Fibroblast of the conjunctiva (primary cell): ENCODE data around the gene SCD5.

Experiments
- DNase-seq: peaks from one replicate; pipeline ENCODE4 v3.0.0-alpha.2; 2010; ENCODE audit warnings: low read depth

Gene SCD5

DNA sequence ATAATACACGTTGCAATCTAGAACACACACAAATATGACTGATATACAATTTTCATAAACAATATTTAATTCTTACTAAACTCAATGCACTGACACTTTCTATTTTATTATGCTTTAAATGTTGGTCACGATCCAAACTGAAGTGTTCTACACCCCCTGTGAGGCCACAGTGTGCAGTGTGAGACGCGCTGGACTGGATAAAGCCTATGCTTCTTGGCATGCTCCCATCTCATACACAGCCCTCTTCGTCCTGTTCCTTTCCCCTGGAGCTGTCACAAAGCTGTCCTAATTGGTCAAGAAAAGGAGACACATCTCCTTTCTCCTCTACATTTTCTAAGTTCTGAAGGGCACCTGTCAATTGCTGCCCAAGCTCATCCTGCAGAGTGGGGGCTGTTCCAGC is 72.0 kb downstream of the SCD5 start:
- no peak for DNase-seq

DNA sequence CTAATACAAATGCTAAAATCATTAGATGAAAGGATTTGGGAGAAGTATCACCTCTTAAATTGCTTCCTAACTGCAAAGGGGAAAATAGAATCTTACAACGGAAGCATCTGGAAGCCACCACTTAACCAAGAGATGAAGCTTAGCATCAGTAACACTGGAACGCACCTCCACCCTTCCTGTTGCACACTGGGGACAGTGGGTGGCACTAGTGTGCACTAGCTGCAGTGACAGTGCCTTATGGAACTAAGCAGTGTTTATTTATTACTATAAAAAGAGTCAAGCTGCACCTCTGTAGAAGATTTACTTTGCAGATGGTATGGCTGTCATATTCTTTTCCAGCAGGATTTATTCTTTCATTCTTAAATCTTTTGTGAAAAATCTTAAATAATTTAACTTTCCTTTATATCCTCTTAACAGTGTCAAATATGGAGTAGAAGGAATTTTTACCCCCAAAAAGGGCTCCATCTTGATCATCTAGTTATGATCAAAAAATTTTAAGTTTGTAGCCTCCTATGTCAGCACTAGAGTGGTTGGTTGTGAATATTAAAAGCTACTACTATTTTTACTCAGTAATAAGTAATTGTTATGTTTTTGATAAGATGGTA is 76.7 kb downstream of the SCD5 start:
- no peak for DNase-seq

DNA sequence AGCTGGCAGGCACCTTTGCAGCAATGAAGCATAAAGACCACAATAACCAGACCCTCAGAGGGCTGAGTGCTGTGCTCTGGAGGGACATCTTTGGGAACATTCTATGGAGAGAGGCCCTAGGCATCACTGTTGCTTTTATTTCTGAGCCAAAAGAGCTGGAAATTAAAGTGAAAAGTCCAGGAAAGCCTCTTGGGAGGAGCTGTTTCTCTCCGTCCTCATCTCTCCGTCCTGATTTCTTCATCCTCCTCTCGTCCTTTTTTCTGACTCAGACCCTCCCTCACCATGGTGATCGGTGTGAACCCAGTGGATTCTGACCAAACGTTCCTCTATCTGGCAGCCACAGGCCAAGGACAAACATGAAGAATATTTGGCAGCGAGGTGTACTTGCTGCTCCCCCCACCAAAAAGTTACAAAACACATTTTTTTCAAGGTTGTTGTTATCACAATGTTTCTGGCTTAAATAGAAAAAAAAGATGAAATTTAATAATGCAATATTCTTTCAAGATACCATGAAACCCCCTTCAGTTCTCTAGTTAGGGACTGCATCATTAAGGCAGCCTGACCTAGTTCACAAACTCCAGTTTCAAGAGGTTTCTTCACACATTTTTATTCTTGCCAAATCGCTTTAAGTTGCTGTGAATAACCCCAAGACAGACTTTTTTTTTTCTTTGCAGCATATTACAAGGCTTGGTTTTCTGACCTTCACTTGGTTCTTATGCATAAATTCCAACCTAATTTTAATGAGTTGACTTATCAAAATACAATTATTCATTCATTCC is 80.2 kb downstream of the SCD5 start:
- DNase-seq: no peak

DNA sequence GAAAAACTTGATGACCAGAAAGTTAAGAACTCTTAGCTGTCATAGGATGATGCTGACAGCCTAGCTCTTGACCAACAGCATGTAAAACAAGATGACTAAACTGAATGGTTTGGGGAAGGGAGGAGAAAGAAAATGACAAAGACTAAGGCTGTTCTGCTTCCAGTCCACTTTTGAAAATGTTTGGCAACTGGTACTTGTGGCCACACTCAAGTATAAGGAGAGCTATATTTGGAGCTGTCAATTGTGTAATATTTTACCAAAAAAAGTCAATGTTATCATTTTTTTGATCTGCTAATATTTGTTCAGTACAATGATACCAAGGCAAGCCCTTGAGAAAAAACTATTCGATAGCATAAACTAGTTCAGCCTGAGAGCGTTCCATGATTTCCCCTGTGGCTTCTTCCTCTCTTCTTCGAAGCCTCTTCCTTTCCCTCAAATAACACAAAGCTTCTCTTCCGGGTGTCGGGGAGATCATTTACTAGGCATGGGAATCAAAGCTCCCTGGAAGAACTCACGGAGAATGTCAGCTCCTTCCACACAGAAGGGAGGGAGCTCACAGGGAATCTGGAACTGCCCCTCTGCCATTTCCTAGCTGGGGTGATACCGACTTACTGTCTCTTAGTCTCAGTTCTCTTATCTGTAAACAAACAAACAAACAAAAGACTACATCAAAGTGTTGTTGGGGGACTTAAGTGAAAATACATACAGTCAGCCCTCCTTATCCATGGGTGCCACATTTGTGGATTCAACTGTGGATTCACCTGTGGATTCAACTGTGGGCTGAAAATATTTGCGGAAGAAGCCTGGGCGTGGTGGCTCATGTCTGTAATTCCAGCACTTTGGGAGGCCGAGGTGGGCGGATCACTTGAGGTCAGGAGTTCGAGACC is 82.6 kb downstream of the SCD5 start:
- DNase-seq: no peak

DNA sequence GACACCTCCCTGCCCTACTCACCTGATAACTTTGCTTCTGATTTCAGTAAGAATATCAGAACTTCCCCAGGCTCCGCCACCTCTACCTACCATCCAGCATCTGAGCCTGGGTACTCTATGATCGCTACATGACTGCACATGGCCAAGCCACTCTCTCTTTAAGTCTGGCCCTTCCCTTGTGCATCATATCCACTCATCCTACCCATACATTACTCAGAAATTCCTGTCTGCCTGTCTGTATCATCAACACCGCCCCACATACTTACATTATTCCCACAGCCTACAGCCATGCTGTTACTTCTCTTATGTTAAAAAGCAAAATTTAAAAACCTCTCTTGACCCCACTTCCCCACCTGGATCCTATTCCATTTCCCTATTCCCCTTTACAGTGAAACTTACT is 84.7 kb downstream of the SCD5 start:
- DNase-seq: no peak

DNA sequence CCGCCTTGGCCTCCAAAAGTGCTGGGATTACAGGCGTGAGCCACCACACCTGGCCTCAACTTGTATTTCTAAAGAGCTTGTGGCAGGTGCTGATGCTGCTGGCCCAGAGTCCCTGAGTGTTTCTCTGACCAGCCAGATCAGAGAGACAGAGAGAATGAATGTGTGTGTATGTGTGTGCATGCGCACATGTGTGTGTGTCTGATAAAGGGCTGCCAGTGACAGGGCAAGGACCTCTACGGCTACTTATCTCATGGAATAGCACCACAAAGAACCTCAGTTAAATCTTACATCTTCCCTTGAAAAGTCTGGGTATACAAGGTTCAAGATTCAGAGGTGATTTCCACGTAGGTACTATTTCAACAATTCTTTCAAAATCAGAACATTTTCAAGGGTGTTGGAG is 86.0 kb downstream of the SCD5 start:
- DNase-seq: no peak

DNA sequence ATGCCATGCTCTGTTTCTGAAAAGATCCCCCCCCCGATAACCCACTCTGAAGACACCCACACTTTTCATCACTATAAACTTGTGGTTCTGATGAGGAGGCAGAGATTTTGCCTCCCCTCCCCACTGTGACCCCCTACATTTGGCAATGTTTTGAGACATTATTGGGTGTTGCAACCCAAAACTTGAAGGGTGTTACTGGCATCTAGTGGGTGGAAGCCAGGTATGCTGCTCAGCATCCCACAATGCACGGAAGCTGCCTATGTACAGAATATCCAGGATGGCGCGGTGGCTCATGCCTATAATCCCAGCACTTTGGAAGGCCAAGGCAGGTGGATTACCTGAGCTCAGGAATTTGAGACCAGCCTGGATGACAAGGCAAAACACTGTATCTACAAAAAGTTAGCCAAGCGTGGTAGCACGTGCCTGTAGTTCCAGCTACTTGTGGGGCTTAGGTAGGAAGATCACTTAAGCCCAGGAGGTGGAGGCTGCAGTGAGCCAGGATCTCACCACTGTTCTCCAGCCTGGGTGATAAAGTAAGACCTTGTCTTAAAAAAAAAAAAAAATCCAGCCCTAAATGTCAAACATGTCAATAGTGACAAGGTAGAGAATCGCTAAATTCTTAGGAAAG is 87.3 kb downstream of the SCD5 start:
- no peak for DNase-seq

DNA sequence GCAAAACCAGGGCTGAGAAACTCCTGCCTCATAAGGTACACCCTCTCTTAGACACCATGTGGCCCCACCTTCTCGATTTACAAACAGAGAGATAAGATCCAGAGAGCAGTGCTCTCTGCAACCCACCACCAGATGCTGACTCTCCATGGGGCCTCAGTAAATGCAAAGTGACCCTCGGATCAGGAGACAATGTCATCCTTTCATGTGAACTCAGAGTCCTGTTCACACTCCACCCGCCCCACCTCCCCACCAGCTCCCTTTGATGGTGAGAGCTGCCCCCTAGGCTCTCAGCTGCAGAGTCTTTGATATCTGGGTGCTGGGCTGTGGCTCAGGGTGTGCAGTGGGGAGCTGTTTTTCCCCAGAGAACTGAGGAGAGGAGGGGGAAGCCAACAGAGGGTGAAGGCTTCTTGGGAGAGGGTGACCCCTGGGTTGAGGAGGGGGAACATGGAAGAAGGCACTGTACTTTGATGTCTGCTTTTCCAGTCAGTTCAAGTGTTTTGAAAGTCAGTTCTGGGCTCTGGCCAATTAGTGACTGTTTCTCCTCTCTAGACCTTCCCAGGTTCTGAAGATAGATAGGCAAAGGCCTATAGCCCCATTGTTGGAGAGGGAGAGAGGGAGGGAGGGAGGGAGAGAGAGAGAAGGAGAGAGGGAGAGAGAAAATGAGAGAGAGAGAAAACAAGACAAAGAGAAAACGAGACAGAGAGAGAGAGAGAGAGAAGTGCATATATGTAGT is 88.2 kb downstream of the SCD5 start:
- DNase-seq: no peak

DNA sequence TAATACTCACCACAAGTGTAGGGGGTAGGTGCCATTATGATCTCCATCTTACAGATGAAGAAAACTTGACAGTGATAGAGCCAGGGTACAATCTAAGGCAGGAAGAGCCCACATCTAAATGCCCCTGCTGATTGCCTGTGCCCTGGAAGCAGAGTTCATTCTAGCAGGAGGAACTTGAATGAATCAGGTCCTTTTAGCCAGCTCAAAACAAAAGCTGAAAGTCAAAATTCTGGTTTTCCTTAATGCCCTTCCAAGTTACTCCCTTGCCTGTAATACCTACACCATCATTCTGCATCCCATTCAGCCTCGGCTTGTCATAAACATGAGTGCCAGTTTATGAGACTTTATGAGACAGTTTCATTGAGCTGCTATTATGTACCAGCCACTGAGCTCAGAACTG is 89.6 kb downstream of the SCD5 start:
- no peak for DNase-seq

DNA sequence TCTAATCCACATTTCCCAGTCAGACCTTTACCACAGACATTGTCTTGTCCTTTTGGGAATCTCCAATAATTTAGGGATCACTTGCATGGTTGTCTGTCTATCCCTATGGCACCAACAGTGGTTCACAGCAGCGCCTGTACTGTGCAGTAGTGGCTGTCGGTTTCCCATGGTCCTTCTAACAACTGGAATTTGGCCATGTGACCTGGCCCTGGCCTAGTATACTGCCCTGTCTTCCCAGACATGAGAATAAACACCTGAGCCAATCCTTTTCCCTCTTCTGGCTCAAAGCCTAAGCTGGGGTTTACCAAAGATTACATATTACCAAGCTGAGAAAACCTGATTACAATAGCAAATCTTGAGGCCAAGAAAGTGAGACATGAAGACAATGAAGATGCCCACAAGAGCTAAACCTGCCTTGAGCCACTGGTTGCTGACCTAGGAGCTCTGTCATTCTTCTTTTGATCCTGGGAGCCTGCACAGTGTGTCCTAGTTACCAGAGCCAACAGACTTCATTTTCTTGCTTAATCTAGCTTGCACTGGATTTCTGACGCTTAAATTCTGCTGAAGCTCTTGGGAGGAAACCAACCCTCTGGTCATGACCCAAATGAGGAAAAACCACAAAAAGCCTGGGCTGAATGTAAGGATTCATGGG is 92.1 kb downstream of the SCD5 start:
- DNase-seq: no peak

DNA sequence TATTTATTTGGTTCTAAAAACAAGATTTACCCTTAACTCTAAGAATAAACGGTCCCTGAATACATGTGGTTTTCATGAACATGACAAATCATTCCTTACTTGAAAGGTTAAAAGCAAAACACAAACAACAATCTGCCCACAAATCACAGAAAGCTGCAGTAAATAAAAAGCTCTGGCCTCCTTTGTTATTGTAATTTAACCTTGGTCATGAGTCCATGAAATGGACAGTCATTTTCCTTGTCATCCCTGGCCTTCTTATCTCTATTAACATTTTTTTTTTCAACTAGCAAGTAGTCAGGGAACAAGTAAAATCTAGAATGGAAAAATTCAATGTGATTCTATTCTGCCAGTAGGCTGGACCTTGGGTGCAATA is 92.7 kb downstream of the SCD5 start:
- DNase-seq: no peak

DNA sequence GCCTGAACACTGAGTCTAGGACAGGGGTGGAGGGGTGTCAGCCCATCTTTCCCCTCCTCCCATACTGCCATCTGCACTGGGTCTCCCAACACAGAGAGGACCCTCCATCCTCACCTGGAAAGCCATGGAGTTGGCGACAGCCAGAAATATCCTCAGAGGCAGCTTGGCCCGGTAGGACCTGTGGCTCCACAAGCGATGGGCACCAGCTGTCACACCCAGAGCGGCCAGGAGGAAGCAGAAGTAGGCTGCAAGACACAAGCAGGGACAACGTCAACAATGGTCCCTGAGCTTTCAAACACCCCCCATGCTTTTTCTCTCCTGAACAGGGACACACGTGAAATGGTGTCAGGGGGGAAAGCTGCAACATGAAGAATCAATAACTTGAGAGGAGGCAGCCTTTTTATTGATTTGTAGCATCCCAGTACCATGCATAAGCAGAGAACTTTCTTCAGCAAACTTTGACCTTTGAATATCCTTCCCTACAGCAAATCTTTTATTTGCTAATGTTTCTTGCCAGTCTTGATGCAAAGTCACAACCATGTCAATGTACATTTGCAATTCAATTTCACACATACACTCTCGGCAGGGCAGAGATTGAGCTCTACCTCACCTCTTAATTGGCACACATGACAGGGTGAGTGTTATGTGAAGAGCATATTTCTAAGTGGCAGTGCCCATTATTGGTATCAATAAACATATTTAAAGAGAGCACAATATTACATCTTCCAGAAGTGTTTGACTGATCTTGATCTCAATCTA is 93.2 kb downstream of the SCD5 start:
- no peak for DNase-seq

DNA sequence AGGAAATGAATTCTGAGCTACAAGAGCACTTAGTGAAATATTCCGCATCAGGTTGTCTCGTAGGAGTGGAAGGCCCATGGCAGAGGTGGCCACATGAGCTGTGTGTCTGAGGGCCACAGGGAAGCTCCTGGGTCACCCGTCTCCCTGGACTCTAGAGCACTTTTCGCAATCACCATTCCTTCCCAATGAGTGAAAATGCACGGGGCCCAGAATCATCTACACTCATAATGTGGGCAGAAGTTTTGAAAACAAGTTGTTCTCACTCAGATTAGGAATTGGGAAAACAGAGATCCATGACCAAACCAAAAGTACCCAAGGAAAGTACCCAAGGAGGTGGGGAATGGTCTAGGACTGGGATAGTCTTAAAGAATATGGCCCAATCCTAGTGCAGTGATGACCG is 94.4 kb downstream of the SCD5 start:
- no peak for DNase-seq

DNA sequence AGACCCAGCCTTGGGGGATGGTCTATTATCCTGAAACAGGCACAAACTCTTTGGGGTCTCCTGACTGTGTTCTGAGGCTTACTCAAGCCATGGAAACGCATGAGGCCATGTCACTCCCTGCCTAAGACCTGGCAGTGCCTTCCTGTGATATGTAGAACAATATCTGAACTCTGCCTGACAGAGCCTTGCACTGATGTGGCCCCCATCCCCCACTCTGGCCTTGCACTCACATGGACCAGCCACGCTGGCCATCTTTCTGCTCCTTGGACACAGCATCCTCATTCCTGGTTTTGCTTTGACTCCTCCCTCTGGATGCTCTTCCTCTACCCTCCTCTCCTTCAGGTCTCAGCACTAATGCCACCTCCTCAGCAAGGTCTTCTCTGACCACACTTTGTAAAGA is 100.2 kb downstream of the SCD5 start:
- no peak for DNase-seq

DNA sequence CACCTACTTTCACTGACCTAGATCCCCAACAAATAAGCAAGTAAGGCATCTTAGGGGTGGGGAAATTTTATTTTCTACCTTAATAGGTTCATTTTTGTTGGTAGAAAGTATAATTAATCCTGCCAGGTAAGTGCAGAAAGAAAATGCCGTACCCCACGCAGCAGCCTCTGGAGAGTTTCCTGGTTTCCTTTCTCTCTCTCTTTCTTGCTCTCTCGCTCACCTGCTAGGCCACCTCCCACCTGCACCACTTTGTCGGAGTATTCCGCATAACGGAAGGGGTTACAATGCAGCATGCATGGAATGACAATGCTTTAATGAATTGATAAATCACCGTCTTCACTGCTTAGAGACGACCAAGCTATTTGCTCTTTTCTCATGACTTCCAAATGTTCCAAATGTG is 101.0 kb downstream of the SCD5 start:
- DNase-seq: no peak

DNA sequence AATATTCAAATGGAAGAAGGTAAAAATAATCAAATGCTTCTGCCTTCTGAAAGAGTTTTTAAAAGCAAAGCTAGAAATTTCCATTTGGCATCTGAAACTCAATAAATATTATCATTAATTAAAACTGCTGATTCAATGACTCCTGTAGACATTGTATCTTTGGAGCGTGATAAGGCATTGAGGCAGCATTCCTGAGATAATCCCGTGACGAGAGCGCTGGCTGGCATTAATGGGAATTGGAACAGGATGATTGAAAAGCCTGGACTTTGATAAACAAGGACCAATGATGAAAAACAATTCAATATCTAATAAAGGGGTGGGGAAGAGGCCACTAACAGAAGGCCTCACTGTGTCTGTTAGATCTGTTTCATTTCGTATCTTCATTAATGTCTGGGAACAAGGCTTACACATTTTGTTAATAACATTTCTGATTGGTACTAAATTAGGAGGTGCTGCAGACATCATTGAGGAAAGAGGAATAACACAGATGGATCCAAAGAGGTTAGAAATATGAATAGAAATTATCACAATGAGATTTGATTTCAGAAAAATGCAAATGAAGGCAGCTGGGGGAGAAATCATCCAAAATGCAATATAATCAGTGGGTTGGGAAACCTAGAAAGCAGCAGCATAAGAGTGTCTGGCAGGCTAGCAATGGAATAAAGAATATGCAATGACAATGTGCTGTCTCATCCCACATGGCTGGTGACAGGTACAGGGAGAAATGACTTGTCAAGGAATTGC is 102.3 kb downstream of the SCD5 start:
- DNase-seq: no peak

DNA sequence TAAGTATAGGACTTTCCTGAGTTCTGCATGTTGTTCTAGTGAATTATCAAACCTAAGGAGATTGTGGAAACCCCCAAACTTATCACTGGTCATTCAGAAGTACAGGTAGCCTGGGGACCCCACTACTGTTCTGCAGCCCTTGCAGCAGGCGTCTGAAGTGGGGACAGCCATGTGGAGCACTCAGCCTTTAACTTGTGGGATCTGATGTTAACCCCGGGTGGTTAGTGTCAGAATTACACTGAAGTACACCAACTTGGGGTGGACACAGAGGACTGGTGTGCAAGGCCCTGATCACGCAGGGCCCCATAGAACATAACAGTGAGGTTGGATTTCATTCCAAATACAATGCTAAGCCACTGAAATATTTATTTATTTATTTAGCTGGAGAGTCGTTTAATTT is 103.7 kb downstream of the SCD5 start:
- no peak for DNase-seq

DNA sequence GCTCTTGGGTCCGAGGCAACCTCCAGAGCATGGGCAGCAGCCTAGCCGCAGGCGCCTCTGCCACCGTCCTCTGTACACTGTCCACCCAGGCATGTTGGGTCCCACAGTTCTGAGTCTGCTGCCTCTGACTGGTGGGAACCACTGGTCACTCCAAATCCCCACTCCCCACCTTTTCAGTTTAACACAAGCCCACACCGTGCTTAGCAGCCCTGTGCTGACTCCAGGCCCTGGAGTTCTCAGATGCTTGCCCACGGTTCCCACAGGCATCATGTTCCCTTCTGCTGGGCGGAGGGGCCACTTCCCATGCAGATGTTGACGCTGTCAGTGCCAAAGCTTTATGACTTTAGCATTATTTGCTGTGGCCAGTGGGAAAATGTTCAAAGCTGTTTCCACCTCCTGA is 104.5 kb downstream of the SCD5 start:
- no peak for DNase-seq

DNA sequence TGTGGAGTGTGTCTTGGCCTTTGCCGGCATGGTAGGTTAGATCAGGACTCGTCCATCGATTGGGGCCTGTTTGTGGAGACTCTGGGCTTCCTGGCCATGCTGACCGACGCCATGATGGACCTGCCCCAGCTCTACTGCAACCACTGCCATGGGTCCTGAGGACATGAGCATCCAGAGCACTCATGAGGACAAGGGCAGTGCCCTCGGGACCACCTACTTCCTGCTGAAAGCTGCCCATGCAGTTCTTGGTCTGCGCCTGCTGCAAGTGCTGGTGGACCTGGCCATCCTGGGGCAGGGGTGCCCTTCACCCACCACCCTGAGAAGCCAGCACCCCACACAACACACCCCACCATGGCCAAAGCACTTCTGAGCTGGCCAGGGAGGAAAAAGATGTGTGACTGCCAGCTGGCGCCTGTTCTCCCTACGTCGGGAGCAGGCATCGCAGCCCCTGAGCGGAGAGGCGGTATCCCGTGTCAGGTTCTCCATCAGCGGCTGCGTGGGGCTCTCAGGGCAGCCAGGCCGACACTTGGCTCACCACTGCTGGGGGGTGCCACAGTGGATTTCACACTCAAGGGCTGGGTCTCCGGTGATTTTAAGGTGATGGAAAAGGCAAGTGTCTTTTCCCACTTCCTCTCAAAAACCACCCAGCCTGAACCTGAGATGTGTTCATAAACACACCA is 106.4 kb downstream of the SCD5 start:
- DNase-seq: no peak
